Measurements from ENCODE around the gene NFRKB. TPM values are rescaled to one million over a fixed set of nuclear protein-coding genes. Genes with fewer than 3 reads are reported as not detected.
A peak's percentile ranks its signal among the peaks of the same experiment; 100 is the strongest.

NFRKB gene
- total RNA-seq, 3 donors from 2014 or later: 19.5 to 27.0 (median 23.7) TPM

DNA sequence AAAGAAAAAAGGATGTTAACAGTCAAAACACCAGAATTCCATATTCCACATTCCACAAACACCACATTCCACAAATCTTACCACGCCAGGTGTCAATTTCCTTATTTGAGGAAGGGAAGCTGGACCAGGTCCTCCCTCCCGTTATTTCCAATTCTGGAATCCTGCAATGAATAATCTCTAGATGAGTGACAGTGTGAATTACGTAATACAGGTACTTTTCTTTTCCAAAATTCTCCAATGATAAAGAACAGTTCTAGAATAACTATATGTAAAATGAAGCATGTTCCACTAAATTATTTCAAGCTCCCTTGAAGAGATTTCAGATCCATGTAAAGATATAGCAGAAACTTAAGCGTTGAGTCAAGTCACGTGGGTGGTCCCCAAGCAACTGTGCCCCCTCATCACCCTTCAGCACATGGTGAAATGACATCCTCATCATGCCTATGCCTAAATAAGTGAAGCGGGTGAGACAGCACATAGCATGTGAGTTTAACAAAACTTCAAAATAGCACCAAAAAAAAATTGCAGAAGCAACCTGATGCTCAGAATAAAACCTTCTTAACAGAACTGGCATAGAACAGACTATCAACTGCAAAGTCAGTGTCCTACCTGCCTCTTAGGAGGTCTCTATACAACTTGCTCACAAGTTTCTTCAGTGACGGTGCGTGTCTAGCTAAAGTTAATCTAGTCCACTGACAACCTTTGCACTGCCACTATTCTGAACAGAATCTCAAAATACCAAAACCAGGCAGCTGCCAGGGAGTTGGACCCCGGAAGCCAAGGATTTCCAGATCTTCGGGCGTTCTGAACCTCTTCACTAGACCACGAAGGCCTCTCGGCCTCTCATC is 876 bp downstream of the NFRKB start:
- no peaks in the 10 kb centered on the region for H3K9me3 ChIP-seq
- intact Hi-C loops (cut with DNase I, micrococcal nuclease): no loop called here
- H3K4me1 ChIP-seq (ENCODE audit: low read depth): peaks cover 12% of the 10 kb centered on the region
- TF ChIP-seq, protein P1, sequence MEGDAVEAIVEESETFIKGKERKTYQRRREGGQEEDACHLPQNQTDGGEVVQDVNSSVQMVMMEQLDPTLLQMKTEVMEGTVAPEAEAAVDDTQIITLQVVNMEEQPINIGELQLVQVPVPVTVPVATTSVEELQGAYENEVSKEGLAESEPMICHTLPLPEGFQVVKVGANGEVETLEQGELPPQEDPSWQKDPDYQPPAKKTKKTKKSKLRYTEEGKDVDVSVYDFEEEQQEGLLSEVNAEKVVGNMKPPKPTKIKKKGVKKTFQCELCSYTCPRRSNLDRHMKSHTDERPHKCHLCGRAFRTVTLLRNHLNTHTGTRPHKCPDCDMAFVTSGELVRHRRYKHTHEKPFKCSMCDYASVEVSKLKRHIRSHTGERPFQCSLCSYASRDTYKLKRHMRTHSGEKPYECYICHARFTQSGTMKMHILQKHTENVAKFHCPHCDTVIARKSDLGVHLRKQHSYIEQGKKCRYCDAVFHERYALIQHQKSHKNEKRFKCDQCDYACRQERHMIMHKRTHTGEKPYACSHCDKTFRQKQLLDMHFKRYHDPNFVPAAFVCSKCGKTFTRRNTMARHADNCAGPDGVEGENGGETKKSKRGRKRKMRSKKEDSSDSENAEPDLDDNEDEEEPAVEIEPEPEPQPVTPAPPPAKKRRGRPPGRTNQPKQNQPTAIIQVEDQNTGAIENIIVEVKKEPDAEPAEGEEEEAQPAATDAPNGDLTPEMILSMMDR (IDR thresholded peaks at IDR 0.05): no peak
- DNase-seq (no peak), ATAC-seq (peak; percentile 32)
- H3K4me3 ChIP-seq: peak overlapping the region; percentile 90
- no peaks in the 10 kb centered on the region for H3K36me3 ChIP-seq (ENCODE audit: low read depth)

DNA sequence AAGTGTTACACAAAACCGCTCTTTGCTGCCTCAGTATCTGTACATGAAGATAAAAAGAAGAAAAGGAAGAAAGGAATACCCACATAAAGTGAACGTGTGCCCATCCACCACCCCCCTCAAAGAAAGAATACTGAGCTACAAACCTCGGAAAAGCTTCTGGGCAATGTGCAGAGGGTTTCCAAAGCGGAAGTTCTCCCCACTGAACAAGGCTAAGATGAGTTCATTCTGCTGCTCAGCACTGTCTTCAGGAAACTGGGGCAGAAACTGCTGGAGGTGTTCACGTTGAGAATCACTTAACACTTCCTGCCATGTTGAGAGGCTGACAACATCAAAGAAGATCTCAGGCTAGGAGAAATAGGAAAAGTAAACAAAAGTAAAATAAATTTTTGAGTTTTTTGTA is 6.9 kb downstream of the NFRKB start:
- no peak overlapping the region for H3K4me3 ChIP-seq
- H3K9me3 ChIP-seq: no peaks in the 10 kb centered on the region
- no peaks in the 10 kb centered on the region for H3K4me1 ChIP-seq (ENCODE audit: low read depth)
- no peak for DNase-seq
- TF ChIP-seq, protein P1 (IDR thresholded peaks at IDR 0.05): no peak
- peaks cover 14% of the 10 kb centered on the region for H3K36me3 ChIP-seq (ENCODE audit: low read depth)
- intact Hi-C loops (cut with DNase I, micrococcal nuclease): no loop called here
- no peak for ATAC-seq

DNA sequence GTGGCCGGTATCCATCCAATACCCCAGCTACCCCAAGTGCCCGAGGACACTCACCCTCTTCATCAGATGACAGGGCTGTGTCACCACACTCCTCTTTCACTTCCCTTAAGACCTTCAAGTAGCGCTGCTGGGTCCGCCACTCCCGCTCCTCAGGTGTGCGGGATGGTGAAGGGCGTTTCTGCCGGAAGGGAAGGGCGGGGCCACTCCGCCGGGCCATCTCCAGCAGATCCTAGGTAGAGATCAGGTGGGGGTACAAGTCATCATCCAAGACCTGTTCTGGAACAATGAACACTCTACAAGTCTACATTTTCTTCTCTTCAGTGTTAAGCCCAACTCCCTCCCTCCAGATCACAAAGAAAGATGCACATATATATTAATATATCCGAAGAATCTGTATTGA is 10.0 kb downstream of the NFRKB start:
- no peaks in the 10 kb centered on the region for H3K4me1 ChIP-seq (ENCODE audit: low read depth)
- no peaks in the 10 kb centered on the region for H3K9me3 ChIP-seq
- ATAC-seq (no peak), DNase-seq (no peak)
- no peak overlapping the region for H3K4me3 ChIP-seq
- intact Hi-C loops (cut with DNase I, micrococcal nuclease): no loop called here
- TF ChIP-seq, protein P1 (IDR thresholded peaks at IDR 0.05): no peak
- peaks cover 20% of the 10 kb centered on the region for H3K36me3 ChIP-seq (ENCODE audit: low read depth)

DNA sequence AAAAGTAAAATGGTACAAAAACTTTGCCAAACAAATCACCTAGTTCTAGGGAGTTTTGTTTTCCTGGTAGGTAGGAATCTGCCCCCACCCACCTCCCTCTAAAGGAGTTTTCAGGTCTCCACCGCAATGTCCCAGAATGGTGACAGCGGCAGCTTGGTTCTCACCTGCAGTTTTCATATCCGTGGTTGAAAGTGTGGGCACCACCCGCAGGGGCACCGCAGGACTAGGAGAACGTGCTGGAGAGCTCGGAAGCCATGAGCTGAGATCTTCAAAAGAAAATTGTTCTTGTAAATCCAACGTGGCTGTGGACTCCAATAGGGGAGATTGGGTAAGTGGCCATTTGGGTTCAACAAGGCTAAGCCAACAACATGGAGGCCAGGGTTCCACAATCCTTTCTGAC is 10.8 kb downstream of the NFRKB start:
- H3K9me3 ChIP-seq: no peaks in the 10 kb centered on the region
- no peak overlapping the region for H3K4me3 ChIP-seq
- DNase-seq: no peak
- peaks cover 20% of the 10 kb centered on the region for H3K36me3 ChIP-seq (ENCODE audit: low read depth)
- TF ChIP-seq, protein P1 (IDR thresholded peaks at IDR 0.05): no peak
- H3K4me1 ChIP-seq (ENCODE audit: low read depth): no peaks in the 10 kb centered on the region
- intact Hi-C loops (cut with DNase I, micrococcal nuclease): no loop called here
- no peak for ATAC-seq

DNA sequence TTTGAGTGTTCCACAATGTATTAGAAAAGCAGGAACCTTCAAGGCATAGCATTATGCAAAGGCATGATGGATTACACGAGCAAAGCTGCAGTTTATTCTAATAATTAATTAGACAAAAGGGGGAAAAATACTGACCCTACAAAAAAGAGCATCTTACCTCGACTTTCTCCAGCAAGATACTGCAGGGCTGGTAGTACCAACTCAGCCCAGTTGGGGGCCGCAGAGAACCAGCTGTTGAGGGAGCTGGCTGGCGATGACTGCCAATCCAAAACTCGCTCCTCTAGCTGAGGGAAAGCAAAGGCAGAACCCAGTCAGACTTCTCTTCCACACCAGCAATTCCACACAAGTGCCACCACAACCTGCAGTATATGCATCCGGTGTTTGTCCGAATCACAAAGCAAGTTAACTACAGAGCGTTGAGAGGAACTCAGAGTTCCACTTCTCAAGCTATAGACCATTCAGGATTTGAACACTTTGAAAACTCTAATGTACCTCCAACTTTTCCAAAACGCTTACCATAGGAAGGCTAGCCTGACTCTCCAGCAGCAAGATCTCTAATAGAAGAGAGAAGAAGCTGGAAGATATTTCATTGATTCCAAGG is 13.7 kb downstream of the NFRKB start:
- intact Hi-C loops (cut with DNase I, micrococcal nuclease): no loop called here
- ATAC-seq: peak; percentile 75
- TF ChIP-seq, protein P1 (IDR thresholded peaks at IDR 0.05): no peak
- Histone ChIP-seq H3K36me3 (ENCODE audit: low read depth) (peaks cover 6% of the 10 kb centered on the region), H3K4me3 (no peak overlapping the region), H3K9me3 (no peaks in the 10 kb centered on the region), H3K4me1 (ENCODE audit: low read depth) (no peaks in the 10 kb centered on the region)
- DNase-seq: peak in 2 of 3 donors; percentile 55

All from mucosa of descending colon (tissue), 3 donors.